Stimulated activated memory B cell treated with anti-CD40 and anti-IgM and Interleukin-4, amounts not matched to agents 10 μg/mL and 1 μg/mL and 100 μg/mL, for 72 hours (primary cell): ENCODE results near the gene TRPC4.

Source experiments
- ATAC-seq: fragments of 150-1000 bp; cut with Tn5 transposase; 2 replicates; pipeline ENCODE4 v1.10.0; 2021
- H3K27ac Mint-ChIP-seq: one replicate; pipeline ENCODE4 v1.8.0; 2022; ENCODE audit warnings: mild to moderate bottlenecking, mixed read lengths
- H3K27me3 Mint-ChIP-seq: one replicate; pipeline ENCODE4 v1.8.0; 2022; ENCODE audit warnings: mixed read lengths
- H3K36me3 Mint-ChIP-seq: one replicate; pipeline ENCODE4 v1.8.0; 2022; ENCODE audit warnings: mixed read lengths
- H3K4me1 Mint-ChIP-seq: one replicate; pipeline ENCODE4 v1.8.0; 2022; ENCODE audit warnings: mixed read lengths
- H3K4me3 Mint-ChIP-seq: one replicate; pipeline ENCODE4 v1.8.0; 2022; ENCODE audit warnings: mild to moderate bottlenecking, moderate library complexity, mixed read lengths
- H3K9me3 Mint-ChIP-seq: one replicate; pipeline ENCODE4 v1.8.0; 2022; ENCODE audit warnings: mixed read lengths

Gene TRPC4

GRCh38 chr13:37636701-37637100 is 232.9 kb downstream of the TRPC4 start:
- H3K4me1 Mint-ChIP-seq = no peaks in the 10 kb centered on the region
- no peak overlapping the region for H3K27ac Mint-ChIP-seq
- no peak for ATAC-seq
- no peaks in the 10 kb centered on the region for H3K36me3 Mint-ChIP-seq
- no peak overlapping the region for H3K4me3 Mint-ChIP-seq
- no peaks in the 10 kb centered on the region for H3K9me3 Mint-ChIP-seq
- H3K27me3 Mint-ChIP-seq = no peaks in the 10 kb centered on the region

GRCh38 chr13:37632294-37632693 is 237.3 kb downstream of the TRPC4 start:
- no peaks in the 10 kb centered on the region for H3K9me3 Mint-ChIP-seq
- no peaks in the 10 kb centered on the region for H3K36me3 Mint-ChIP-seq
- H3K27me3 Mint-ChIP-seq = no peaks in the 10 kb centered on the region
- H3K4me3 Mint-ChIP-seq = no peak overlapping the region
- no peak for ATAC-seq
- H3K27ac Mint-ChIP-seq = no peak overlapping the region
- H3K4me1 Mint-ChIP-seq = no peaks in the 10 kb centered on the region

DNA sequence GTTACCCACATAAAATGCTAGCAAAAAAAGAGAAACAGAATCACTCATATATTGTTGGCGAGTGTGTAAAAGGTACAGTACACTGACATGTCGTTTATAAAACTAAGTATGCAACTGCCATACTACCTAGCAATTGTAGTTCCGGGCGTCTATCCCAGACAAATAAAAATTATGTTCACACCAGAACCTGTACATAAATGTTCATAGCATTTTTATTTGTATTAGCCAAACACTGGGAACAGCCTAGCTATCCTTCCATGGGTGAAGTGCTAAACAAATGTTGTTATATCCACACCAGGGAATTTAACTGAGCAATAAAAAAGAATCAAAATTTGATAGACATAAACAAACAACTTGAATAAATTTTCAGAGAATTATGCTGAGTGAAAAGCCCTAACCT is 242.1 kb downstream of the TRPC4 start:
- H3K4me1 Mint-ChIP-seq = no peaks in the 10 kb centered on the region
- H3K27me3 Mint-ChIP-seq = no peaks in the 10 kb centered on the region
- H3K4me3 Mint-ChIP-seq = no peak overlapping the region
- no peaks in the 10 kb centered on the region for H3K9me3 Mint-ChIP-seq
- ATAC-seq = no peak
- no peaks in the 10 kb centered on the region for H3K36me3 Mint-ChIP-seq
- H3K27ac Mint-ChIP-seq = no peak overlapping the region

DNA sequence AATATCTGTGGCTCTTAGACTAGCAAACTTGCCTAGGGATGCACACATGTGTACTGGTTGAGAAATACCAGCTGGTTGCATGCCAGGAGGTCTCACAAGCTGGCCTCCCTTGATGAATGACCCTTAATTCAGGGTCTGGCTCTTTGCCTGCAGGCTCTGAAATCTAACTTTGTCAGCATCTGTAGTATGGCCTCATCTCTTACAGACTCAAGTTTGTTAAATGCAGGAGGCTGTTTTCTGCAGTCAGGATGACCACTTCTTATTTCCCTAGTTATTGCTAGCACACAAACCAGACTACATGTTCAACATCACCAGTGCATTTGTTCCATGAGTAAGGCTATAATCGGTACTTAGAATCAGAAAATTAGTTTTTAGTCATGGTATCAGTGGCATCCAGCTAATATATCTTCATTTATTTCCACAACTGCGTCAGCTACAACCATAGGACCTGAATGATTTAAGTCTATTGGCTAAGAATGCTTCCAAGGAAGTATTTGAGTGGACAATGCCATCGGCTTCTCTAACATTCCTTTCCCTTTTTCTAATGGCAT is 247.7 kb downstream of the TRPC4 start:
- no peak for ATAC-seq
- Mint-ChIP-seq H3K36me3 (no peaks in the 10 kb centered on the region), H3K4me1 (no peaks in the 10 kb centered on the region), H3K9me3 (no peaks in the 10 kb centered on the region), H3K27ac (no peak overlapping the region), H3K27me3 (no peaks in the 10 kb centered on the region), H3K4me3 (no peak overlapping the region)

- no peak for ATAC-seq
- H3K4me1 Mint-ChIP-seq = no peaks in the 10 kb centered on the region
- no peaks in the 10 kb centered on the region for H3K36me3 Mint-ChIP-seq
- H3K9me3 Mint-ChIP-seq = no peaks in the 10 kb centered on the region
- H3K27ac Mint-ChIP-seq = no peak overlapping the region
- no peak overlapping the region for H3K4me3 Mint-ChIP-seq
- no peaks in the 10 kb centered on the region for H3K27me3 Mint-ChIP-seq
These were observed 251.0 kb downstream of the TRPC4 start for GRCh38 chr13:37618554-37618953.

- no peaks in the 10 kb centered on the region for H3K9me3 Mint-ChIP-seq
- no peak overlapping the region for H3K27ac Mint-ChIP-seq
- H3K36me3 Mint-ChIP-seq = no peaks in the 10 kb centered on the region
- no peak for ATAC-seq
- H3K4me1 Mint-ChIP-seq = no peaks in the 10 kb centered on the region
- H3K4me3 Mint-ChIP-seq = no peak overlapping the region
- H3K27me3 Mint-ChIP-seq = no peaks in the 10 kb centered on the region
These were observed 252.4 kb downstream of the TRPC4 start for GRCh38 chr13:37617173-37617572.

GRCh38 chr13:37616131-37616530 is 253.4 kb downstream of the TRPC4 start:
- Mint-ChIP-seq H3K4me3 (no peak overlapping the region), H3K9me3 (no peaks in the 10 kb centered on the region), H3K27ac (no peak overlapping the region), H3K36me3 (no peaks in the 10 kb centered on the region), H3K4me1 (no peaks in the 10 kb centered on the region), H3K27me3 (no peaks in the 10 kb centered on the region)
- ATAC-seq = no peak

- no peak overlapping the region for H3K27ac Mint-ChIP-seq
- H3K4me3 Mint-ChIP-seq = no peak overlapping the region
- no peaks in the 10 kb centered on the region for H3K36me3 Mint-ChIP-seq
- no peak for ATAC-seq
- H3K9me3 Mint-ChIP-seq = no peaks in the 10 kb centered on the region
- H3K27me3 Mint-ChIP-seq = no peaks in the 10 kb centered on the region
- no peaks in the 10 kb centered on the region for H3K4me1 Mint-ChIP-seq
These were observed 254.3 kb downstream of the TRPC4 start for GRCh38 chr13:37615276-37615675.

GRCh38 chr13:37613638-37614037 is 255.9 kb downstream of the TRPC4 start:
- Mint-ChIP-seq H3K4me3 (no peak overlapping the region), H3K27me3 (no peaks in the 10 kb centered on the region), H3K27ac (no peak overlapping the region), H3K36me3 (no peaks in the 10 kb centered on the region), H3K4me1 (no peaks in the 10 kb centered on the region), H3K9me3 (no peaks in the 10 kb centered on the region)
- ATAC-seq = no peak

- H3K4me1 Mint-ChIP-seq = no peaks in the 10 kb centered on the region
- H3K36me3 Mint-ChIP-seq = no peaks in the 10 kb centered on the region
- no peak for ATAC-seq
- no peaks in the 10 kb centered on the region for H3K9me3 Mint-ChIP-seq
- H3K27me3 Mint-ChIP-seq = no peaks in the 10 kb centered on the region
- no peak overlapping the region for H3K4me3 Mint-ChIP-seq
- H3K27ac Mint-ChIP-seq = no peak overlapping the region
These were observed 256.3 kb downstream of the TRPC4 start for GRCh38 chr13:37613236-37613635.

DNA sequence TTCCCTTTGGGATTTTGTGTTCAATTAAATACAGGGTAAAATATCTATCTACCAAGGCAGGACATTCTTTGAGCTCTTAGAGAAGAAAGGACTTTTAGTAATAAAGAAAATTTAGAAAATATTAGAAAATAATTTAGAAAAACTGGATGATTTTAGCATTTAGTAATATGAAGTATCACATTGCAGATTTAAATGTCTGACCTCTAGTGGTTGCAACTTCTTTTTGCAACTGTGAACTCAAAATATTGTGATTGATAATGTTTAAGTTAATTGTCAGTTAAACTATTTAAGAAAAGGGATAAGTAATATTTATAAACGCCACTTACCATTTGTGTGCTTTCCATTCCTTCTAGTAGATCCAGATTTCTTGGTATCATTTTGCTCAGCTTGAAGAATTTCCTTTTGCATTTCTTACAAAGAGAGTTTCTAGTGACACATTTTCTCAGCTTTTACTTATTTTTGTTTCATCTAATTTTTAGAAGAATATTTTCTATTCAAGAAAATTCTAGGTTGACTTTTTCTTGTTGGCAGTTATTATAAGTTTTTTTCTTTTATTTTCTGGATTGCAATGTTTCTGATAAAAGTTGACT is 260.7 kb downstream of the TRPC4 start:
- H3K4me1 Mint-ChIP-seq = no peaks in the 10 kb centered on the region
- no peak for ATAC-seq
- H3K4me3 Mint-ChIP-seq = no peak overlapping the region
- H3K27ac Mint-ChIP-seq = no peak overlapping the region
- H3K27me3 Mint-ChIP-seq = no peaks in the 10 kb centered on the region
- H3K9me3 Mint-ChIP-seq = peaks cover 5% of the 10 kb centered on the region
- H3K36me3 Mint-ChIP-seq = no peaks in the 10 kb centered on the region

- no peaks in the 10 kb centered on the region for H3K27me3 Mint-ChIP-seq
These were observed 266.7 kb downstream of the TRPC4 start for GRCh38 chr13:37602733-37603381.

DNA sequence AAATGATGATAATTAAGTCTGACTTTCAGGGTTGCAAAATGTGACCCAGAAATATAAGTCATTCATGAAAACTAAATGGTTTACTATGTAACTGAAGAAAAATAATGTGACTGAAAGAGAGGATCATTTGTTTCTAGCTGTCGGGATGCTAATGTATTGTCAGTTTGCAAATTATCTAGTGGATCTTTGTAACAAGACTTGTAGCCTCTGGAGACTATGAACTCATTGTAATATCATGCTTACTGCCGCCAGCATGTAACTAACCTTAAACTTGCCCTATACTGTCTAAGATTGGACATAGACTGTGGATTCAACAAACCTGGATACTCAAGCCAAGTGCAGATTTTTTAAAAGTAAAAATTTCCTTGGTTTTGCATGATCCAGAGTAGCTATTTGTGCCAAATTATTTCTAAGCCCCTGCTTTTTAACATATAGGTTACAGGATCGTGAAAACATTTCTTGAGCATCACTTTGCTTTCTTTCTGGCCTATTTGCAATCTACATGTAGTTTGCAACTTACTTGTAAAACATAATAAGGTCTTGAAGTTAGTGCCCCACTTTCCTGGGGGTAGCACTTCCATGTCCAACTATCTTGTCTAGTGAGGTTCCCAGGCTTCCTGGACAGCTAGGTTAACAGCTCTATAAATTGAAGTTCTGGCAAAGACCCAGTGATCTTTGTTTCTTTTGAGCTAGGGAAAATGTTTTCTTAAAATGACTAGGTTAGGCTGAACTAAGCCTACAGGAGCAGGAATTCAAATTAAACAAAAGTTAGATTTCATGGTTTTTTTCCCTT is 267.7 kb downstream of the TRPC4 start:
- peaks cover under 1% of the 10 kb centered on the region for H3K9me3 Mint-ChIP-seq

More at GRCh38 chr13:37602733-37603381, 266.7 kb downstream of the TRPC4 start:
- H3K4me1 Mint-ChIP-seq = no peaks in the 10 kb centered on the region
- peaks cover 5% of the 10 kb centered on the region for H3K9me3 Mint-ChIP-seq
- no peak for ATAC-seq
- no peak overlapping the region for H3K27ac Mint-ChIP-seq
- H3K4me3 Mint-ChIP-seq = no peak overlapping the region
- no peaks in the 10 kb centered on the region for H3K36me3 Mint-ChIP-seq

DNA sequence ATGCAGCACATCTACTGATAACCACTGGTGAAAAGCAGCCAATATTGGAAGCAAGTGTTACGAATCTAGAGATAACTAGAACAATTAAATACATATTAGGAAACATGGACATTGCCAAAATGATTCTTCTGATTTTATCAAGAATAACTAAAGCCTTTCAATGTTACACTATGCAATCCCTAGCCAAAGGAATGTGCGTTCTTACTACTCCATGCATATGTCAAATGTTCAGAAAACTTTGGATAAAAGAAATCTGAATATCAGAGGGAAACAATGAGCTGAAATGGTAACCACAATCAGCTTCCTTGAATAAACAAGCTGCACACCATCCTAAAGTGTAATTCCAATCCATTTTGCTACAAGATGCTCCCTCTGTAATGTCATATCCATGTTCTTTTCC is 270.1 kb downstream of the TRPC4 start:
- H3K36me3 Mint-ChIP-seq = no peaks in the 10 kb centered on the region
- no peaks in the 10 kb centered on the region for H3K4me1 Mint-ChIP-seq
- H3K9me3 Mint-ChIP-seq = no peaks in the 10 kb centered on the region
- H3K27ac Mint-ChIP-seq = no peak overlapping the region
- H3K4me3 Mint-ChIP-seq = no peak overlapping the region
- no peak for ATAC-seq
- no peaks in the 10 kb centered on the region for H3K27me3 Mint-ChIP-seq

More for the DNA sequence above, 267.7 kb downstream of the TRPC4 start:
- Mint-ChIP-seq H3K27ac (no peak overlapping the region), H3K4me3 (no peak overlapping the region), H3K27me3 (no peaks in the 10 kb centered on the region), H3K36me3 (no peaks in the 10 kb centered on the region), H3K4me1 (no peaks in the 10 kb centered on the region)
- no peak for ATAC-seq

- Mint-ChIP-seq H3K4me1 (no peaks in the 10 kb centered on the region), H3K9me3 (no peaks in the 10 kb centered on the region), H3K27me3 (no peaks in the 10 kb centered on the region), H3K27ac (no peak within 1 kb of the TSS), H3K36me3 (no peaks in the 10 kb centered on the region), H3K4me3 (no peak within 1 kb of the TSS)
- no peak for ATAC-seq
These were observed 271.0 kb downstream of the TRPC4 start, which contains the start of gene POSTN for GRCh38 chr13:37598597-37598996. Gene POSTN (minus strand): TSS chr13:37598768. CDS start chr13:37598726, 42 bp downstream.
